Stimulated activated CD4-positive, alpha-beta T cell treated with anti-CD3 and anti-CD28 coated beads, Interleukin-15, amount 100 ng/mL, for 24 hours (primary cell): ENCODE data around the gene HDAC8.
"Not testable (repeated sequence)": the region's sequence is repeated elsewhere in the genome, so short reads cannot be mapped to it uniquely, and the experiment has no call there.

Experiments
- DNase-seq: peaks from one replicate; pipeline ENCODE4 v3.0.0-alpha.2; 2020

Gene HDAC8

GRCh38 chrX:72526534-72527508 is 45.8 kb downstream of the HDAC8 start:
- no peak for DNase-seq

- no peak for DNase-seq
Observed at GRCh38 chrX:72498782-72499181, 73.9 kb downstream of the HDAC8 start.

DNA sequence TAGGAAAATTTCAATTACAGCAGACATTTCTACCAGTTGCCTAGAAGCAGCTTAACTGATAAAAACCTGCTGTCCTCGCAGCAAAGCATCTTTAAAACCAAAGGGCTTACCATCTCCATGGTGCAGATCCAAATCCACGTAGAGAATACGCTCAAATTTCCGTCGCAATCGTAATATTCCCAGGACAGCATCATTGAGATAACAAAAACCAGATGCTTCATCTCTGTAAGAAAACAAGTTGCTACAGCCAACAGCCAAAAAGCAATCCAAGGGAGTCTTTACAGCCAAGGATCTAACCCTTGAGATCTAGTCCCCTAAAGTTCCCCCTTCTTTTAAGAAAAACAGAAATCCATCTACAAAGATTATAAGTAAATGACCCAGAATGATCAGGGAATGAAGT is 77.6 kb downstream of the HDAC8 start:
- DNase-seq, result no peak

- DNase-seq, result no peak
Observed at GRCh38 chrX:72492499-72492898, 80.1 kb downstream of the HDAC8 start.

- not testable (repeated sequence) for DNase-seq
Observed at GRCh38 chrX:72490221-72490620, 82.4 kb downstream of the HDAC8 start.

GRCh38 chrX:72487661-72488060 is 85.0 kb downstream of the HDAC8 start:
- no peak for DNase-seq

DNA sequence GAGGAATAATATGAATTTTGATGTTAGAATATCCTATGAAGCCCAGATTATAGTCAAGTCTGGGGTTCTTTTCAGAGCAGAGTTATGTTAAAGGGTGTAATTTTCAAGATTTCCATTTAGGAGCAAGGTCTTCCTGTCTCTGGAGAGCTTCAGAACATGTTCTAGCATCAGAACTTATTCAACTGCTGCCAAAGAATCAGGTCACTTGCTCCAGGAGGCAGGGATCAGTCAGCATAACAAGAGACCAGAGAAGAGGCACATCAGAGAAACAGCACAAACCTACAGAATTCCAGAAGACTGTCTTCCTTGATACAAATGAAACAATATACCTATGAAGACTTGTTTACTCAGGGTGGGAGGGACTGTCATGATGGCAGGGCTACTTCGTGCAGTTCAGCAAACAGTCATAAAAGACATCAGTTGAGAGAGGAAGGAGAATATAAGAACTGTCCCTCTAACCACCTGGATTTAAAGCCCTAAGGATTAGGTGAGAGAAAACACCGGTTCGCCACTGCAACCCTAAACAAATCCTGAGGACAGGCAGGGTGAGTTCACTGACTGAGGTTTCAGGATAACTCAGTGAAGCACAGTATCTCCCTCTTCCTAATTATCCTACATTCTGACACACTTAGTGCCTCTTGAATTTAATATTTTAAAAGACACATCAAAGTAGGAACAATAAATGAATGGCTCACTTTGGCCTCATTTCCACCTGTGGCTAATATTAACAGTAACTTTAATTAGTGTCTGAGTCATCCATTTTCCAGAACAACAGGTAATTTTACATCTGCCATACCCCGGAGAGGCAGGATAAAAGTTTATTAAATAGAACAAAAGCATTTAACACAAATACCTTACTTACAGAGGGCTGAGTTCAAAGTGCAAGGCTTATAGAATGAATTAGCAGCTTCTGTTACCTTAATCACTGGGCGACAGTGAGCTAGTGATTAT is 93.0 kb downstream of the HDAC8 start:
- no peak for DNase-seq

DNA sequence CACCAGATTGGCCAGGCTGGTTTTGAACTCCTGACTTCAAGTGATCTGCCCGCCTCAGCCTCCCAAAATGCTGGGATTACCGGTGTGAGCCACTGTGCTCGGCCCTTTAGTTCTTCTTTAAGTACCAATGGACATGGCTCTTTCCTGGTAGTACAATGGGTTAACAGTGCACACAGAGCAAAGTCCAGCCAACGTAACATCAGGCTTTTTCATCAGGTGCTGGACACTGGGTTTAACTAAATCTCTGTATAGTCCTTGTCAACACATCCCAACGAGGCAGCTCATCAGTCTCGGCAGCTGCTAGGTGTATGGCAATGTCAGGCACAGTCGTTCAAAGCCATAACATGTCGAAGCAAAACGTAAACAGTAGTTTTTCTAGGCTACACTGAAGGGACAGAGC is 93.8 kb downstream of the HDAC8 start:
- no peak for DNase-seq

DNA sequence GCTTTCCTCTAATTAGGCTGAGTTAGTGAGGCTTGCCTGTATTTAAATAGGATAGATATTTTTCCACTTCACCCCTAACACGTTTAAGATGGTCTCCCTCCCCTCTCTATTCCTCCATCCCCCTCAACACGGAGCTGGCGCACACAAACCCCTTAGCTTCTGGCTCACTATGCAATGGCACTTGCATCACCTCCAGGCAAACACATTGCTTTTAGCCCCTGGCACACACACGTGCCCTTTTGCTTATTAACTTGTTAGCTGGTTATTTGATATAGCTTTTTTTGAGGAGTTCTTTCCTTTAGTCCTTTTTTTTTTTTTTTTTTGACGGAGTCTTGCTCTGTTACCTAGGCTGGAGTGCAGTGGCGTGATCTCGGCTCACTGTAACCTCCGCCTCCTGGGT is 94.3 kb downstream of the HDAC8 start:
- no peak for DNase-seq

- no peak for DNase-seq
Observed at GRCh38 chrX:72477781-72478181, 94.9 kb downstream of the HDAC8 start.

DNA sequence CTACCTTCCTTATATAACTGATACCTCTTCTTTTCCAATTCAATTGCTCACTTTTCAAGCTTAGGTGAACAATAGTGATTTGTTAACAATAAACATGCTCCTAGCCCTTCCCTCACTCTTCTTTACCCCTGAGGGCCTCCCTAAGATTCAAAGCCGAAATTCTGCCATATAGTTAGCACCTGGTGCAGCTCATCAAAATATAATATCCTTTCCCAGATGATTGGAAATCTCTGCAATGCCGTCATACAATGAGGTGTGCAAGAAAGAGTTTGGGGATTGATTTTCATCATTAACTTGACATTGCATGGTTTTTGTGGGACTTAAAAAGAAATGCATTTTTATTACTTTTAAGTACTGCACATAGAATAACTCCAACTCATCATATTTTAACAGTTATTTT is 95.3 kb downstream of the HDAC8 start:
- no peak for DNase-seq

DNA sequence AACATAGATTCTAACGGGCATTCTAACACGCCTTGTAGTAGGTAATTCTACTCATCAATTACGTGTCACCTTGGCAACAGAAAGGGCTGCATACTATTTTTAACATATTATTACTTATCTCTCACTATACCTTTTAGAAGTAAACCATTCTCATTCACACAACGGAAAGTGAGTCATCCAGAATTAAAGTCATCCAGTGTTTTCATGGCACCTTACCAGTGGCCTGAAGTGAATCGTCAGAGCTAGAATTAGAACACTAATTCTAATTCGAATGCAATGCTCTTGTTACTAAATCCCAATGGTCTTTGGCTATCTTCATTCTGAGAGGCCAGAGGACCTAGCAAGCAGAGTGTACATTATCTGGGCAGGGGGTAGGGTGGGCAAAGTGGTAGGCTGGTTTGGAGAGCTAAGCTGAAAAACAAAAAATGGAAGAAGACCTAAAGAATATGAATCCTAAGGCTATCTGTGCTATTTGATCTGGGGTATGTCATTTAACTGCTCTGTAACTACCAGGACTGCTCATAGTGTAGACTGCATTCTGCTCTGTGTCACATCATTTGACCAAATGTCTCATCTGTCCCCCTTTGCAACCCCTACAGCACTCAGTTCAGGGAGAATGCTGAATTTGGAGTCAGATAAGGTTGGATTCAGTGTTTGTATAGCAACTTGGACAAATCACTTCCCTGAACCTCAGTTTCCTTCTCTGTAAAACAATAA is 96.5 kb downstream of the HDAC8 start:
- no peak for DNase-seq

- DNase-seq, result no peak
Observed at GRCh38 chrX:72475338-72475737, 97.3 kb downstream of the HDAC8 start.

DNA sequence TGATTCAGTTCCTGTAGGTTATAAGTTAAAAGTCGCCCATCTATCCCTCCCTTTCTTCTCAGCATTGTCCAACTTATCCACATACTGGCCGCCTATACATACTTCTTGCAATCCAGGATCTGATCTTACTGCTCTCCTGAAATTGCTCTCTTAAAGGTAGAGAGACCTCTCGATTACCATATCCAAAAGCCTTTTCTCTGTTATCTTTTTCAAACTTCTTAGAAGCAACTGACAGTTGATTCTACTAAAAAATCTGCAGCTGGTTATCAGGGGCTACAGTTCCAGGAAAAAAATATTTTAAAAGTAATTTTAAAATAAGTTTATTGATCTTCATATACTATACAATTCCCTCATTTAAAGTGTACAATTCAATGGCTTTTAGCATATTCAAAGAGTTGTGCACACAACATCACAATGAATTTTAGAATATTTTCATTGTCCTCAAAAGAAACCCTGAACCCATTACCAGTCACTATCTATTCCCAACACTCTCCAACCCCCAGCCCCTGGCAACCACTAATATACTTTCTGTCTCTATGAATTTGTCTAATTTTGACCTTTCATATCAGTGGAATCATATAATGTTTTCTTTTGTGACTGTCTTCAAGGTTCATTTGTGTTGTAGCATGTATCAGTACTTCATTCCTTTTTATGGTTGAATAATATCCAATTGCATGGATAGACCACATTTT is 102.0 kb downstream of the HDAC8 start:
- no peak for DNase-seq

GRCh38 chrX:72470117-72470516 is 102.5 kb downstream of the HDAC8 start:
- DNase-seq, result no peak

GRCh38 chrX:72468607-72469006 is 104.0 kb downstream of the HDAC8 start:
- no peak for DNase-seq

- DNase-seq, result no peak
Observed at GRCh38 chrX:72467135-72467534, 105.5 kb downstream of the HDAC8 start.

DNA sequence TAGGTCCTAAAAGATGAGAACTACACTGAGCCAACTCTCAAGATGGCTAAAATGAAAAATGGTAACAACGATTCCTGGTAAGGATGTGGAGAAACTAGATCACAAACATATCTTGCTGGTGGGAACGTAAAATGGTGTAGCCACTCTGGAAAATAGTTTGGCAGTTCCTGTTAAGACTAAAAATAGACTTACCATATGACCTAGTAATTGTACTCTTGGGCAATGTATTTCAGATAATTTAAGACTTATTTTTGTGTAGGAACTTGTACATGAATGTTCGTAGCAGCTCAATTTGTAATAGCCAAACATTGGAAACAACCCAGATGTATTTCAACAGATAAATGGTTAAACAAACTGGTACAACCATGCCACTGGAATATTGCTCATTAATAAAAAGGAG is 106.2 kb downstream of the HDAC8 start:
- no peak for DNase-seq

GRCh38 chrX:72465889-72466288 is 106.8 kb downstream of the HDAC8 start:
- DNase-seq, result no peak

- no peak for DNase-seq
Observed at GRCh38 chrX:72461766-72462165, 110.9 kb downstream of the HDAC8 start.

DNA sequence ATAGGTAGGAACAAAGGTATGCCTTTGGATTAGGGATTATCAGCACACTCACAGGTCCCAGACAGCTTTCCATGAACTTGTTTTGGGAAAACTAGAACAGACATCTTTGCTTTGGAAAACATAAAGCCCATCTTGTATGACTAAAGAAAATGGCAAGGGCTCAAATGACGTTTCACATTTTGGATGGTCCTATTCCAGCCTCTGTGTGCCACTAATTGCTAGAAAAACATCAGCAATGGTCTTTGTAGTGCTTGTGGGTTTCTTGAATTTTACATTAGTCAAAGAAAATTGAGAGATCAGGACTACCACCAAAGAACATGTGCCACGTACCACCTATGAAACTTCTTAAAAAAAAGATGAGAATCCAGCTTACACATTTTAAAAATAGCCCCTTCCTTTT is 111.4 kb downstream of the HDAC8 start:
- no peak for DNase-seq

DNA sequence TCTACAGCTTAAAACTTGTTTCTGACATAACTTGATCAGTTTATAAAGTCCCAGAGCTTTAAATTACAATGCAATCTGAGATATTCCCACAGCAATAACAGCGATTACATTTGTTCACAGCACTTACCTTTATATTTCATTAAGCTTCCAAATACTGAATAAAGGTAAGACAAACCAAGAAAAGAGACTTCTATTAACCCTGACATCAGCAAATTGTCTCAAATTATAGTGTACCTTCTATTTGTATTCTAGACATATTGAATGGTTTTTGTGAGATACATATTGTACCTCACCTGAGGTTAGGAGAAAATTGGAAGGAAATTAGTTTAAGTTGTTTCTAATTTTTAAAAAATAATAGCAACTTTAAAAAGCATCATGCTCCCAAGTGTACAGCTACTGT is 111.9 kb downstream of the HDAC8 start:
- DNase-seq, result no peak
